ENCODE results near the gene EGFL7. TPM values are rescaled to one million over a fixed set of nuclear protein-coding genes. Genes with fewer than 3 reads are reported as not detected.

EGFL7 gene
- total RNA-seq, 2 donors from 2014 or later, result 31.5 to 34.0 TPM

DNA sequence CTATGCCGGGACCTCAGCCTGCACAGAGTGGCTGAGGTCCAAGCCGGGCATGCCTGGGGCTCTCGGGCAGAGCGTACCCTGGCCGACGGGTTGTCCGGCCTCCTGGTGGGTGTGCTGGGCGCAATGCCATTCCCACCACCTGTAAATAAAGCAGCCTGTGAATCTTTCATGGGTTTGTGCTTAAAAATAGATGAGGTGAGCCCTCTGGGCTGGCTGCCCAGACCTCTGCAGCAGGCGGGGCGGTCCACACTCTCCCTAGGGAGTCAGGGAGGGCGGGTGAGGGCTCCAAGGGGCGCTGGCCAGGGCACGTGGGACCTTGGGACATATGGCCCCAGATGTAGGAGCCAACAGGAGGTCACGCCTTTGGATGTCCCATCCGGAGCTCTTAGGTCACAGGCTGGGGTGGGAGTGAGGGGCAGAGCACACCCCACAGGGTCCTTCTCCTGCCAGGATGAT lies 28.1 kb downstream of the EGFL7 start:
- Histone ChIP-seq H3K9ac (ENCODE audit: extremely low read depth, low read length, poor library complexity, severe bottlenecking) (no peak overlapping the region), H3K9me3 (ENCODE audit: control insufficient read depth, low read length) (no peaks in the 10 kb centered on the region), H3K4me1 (ENCODE audit: control insufficient read depth, insufficient read depth, low read length) (peaks cover 3% of the 10 kb centered on the region), H3K27me3 (ENCODE audit: control insufficient read depth, insufficient read depth, low read length, poor library complexity, severe bottlenecking) (peaks cover 10% of the 10 kb centered on the region), H3K4me3 (ENCODE audit: low read length) (no peak overlapping the region), H3K27ac (ENCODE audit: low read depth, low read length) (no peak overlapping the region), H3K36me3 (ENCODE audit: control insufficient read depth, insufficient read depth, low read length) (no peaks in the 10 kb centered on the region)
- 91 to 99% methylated on average over 10 to 15 of the region's 15 CpGs for WGBS, 2 experiments (ENCODE audit: insufficient coverage in 1 of 2, insufficient read length in 1 of 2)
- no peaks in the 10 kb centered on the region for H3K9me3 Mint-ChIP-seq
- H3K4me3 Mint-ChIP-seq, result no peak overlapping the region
- DNase-seq, result no peak
- H3K27me3 Mint-ChIP-seq (ENCODE audit: insufficient read depth), result peaks cover 12% of the 10 kb centered on the region
- peaks cover 5% of the 10 kb centered on the region for H3K4me1 Mint-ChIP-seq
- no peak for TF ChIP-seq CTCF (conservative IDR thresholded peaks at IDR 0.05)
- H3K27ac Mint-ChIP-seq, result no peak overlapping the region
- no peaks in the 10 kb centered on the region for H3K36me3 Mint-ChIP-seq (ENCODE audit: low read depth)

- no peaks in the 10 kb centered on the region for H3K4me1 Mint-ChIP-seq
Measured at GRCh38 chr9:136691316-136692184, 28.8 kb downstream of the EGFL7 start.

More at GRCh38 chr9:136691316-136692184, 28.8 kb downstream of the EGFL7 start:
- DNase-seq, result no peak
- Histone ChIP-seq H3K27me3 (ENCODE audit: control insufficient read depth, insufficient read depth, low read length, poor library complexity, severe bottlenecking) (peaks cover 10% of the 10 kb centered on the region), H3K4me1 (ENCODE audit: control insufficient read depth, insufficient read depth, low read length) (no peaks in the 10 kb centered on the region), H3K4me3 (ENCODE audit: low read length) (no peak overlapping the region), H3K9me3 (ENCODE audit: control insufficient read depth, low read length) (no peaks in the 10 kb centered on the region), H3K27ac (ENCODE audit: low read depth, low read length) (no peak overlapping the region), H3K36me3 (ENCODE audit: control insufficient read depth, insufficient read depth, low read length) (no peaks in the 10 kb centered on the region), H3K9ac (ENCODE audit: extremely low read depth, low read length, poor library complexity, severe bottlenecking) (no peak overlapping the region)
- Mint-ChIP-seq H3K4me3 (no peak overlapping the region), H3K36me3 (ENCODE audit: low read depth) (no peaks in the 10 kb centered on the region), H3K9me3 (no peaks in the 10 kb centered on the region), H3K27ac (no peak overlapping the region), H3K27me3 (ENCODE audit: insufficient read depth) (peaks cover 12% of the 10 kb centered on the region)
- no peak for TF ChIP-seq CTCF (conservative IDR thresholded peaks at IDR 0.05)
- 75 to 86% methylated on average over 11 to 29 of the region's 29 CpGs for WGBS, 2 experiments (ENCODE audit: insufficient coverage in 1 of 2, insufficient read length in 1 of 2)
